NK-92 treated with Interleukin-12 subunit alpha and Interleukin-12 subunit beta, amount 100 ng/mL, for 24 hours (cell line): ENCODE measurements around the gene RHOT2.
"Not testable (repeated sequence)": the region's sequence is repeated elsewhere in the genome, so short reads cannot be mapped to it uniquely, and the experiment has no call there.

Experiments
- DNase-seq: peaks from one replicate; lab custom pipeline; 2025; lab: John Stamatoyannopoulos, UW

The RHOT2 gene

GRCh38 chr16:700684-701584 is 33.0 kb downstream of the RHOT2 start:
- no peak for DNase-seq

GRCh38 chr16:702341-702740 is 34.4 kb downstream of the RHOT2 start:
- no peak for DNase-seq

- no peak for DNase-seq
These were observed 35.5 kb downstream of the RHOT2 start for GRCh38 chr16:703406-703805.

GRCh38 chr16:704047-704446 is 36.1 kb downstream of the RHOT2 start:
- DNase-seq, result no peak

GRCh38 chr16:704552-705380 is 36.8 kb downstream of the RHOT2 start:
- no peak for DNase-seq

- no peak for DNase-seq
These were observed 37.7 kb downstream of the RHOT2 start, which contains the start of gene FBXL16 for GRCh38 chr16:705431-706188. Gene FBXL16, minus strand, starts transcription at chr16:705801. Its CDS starts 8,396 bp downstream, at chr16:697405.

- DNase-seq, result no peak
These were observed 38.5 kb downstream of the RHOT2 start for GRCh38 chr16:706189-707061.

GRCh38 chr16:707062-707538 is 39.2 kb downstream of the RHOT2 start:
- DNase-seq, result no peak

GRCh38 chr16:708019-708418 is 40.1 kb downstream of the RHOT2 start:
- no peak for DNase-seq

GRCh38 chr16:708959-709358 is 41.0 kb downstream of the RHOT2 start:
- no peak for DNase-seq

- no peak for DNase-seq
These were observed 41.9 kb downstream of the RHOT2 start for GRCh38 chr16:709566-710499.

GRCh38 chr16:710500-711075 is 42.7 kb downstream of the RHOT2 start:
- DNase-seq, result no peak

- DNase-seq, result no peak
These were observed 43.2 kb downstream of the RHOT2 start for GRCh38 chr16:711084-711483.

- DNase-seq, result peak; percentile 50
These were observed 43.8 kb downstream of the RHOT2 start for GRCh38 chr16:711548-712320.

GRCh38 chr16:712740-713250 is 44.9 kb downstream of the RHOT2 start:
- not testable (repeated sequence) for DNase-seq

- no peak for DNase-seq
These were observed 46.1 kb downstream of the RHOT2 start for GRCh38 chr16:714079-714478.

- DNase-seq, result no peak
These were observed 46.9 kb downstream of the RHOT2 start, which contains the start of gene METRN for GRCh38 chr16:714558-715476. Gene METRN, plus strand, starts transcription at chr16:715118. Its CDS starts 172 bp downstream, at chr16:715290.
